ENCODE results near the gene NHERF1. TPM values are rescaled to one million over a fixed set of nuclear protein-coding genes. Genes with fewer than 3 reads are reported as not detected.
A peak's percentile ranks its signal among the peaks of the same experiment; 100 is the strongest.

NHERF1 gene
- total and polyA plus RNA-seq, 2 of the 13 experiments (the other 11 are each of a cell fraction or from before 2014, with no cell fraction given), result 169 to 269 TPM

GRCh38 chr17:74749279-74750038 lies 1.0 kb downstream of the NHERF1 start (continued):
- TF ChIP-seq ZNF749 (CRISPR knock-in tag; IDR thresholded peaks at IDR 0.05; ENCODE audit: borderline replicate concordance) (peak; percentile 42; the same call in 1 of the 2 replicates), GFI1 (CRISPR knock-in tag; IDR thresholded peaks at IDR 0.05; ENCODE audit: borderline replicate concordance) (no peak), ZNF17 (CRISPR knock-in tag; IDR thresholded peaks at IDR 0.05) (no peak), ZNF234 (CRISPR knock-in tag; conservative IDR thresholded peaks at IDR 0.05) (no peak), PCBP2 (optimal IDR thresholded peaks at IDR 0.05; ENCODE audit: low read depth, low read length, poor library complexity, severe bottlenecking) (no peak), ZNF263 (CRISPR knock-in tag; IDR thresholded peaks at IDR 0.05) (peak; percentile 28; the same call in 1 of the 2 replicates), KMT2B (CRISPR knock-in tag; IDR thresholded peaks at IDR 0.05) (no peak), PAF1 (CRISPR knock-in tag; IDR thresholded peaks at IDR 0.05) (peak; percentile 33; the same call in 1 of the 2 replicates), FOSL2 (CRISPR knock-in tag; IDR thresholded peaks at IDR 0.05) (peak; percentile 5; the same call in 1 of the 2 replicates), ZBTB38 (CRISPR knock-in tag; IDR thresholded peaks at IDR 0.05) (no peak), CC2D1A (CRISPR knock-in tag; IDR thresholded peaks at IDR 0.05) (0 out of 2 replicates have a peak, but pooled peaks have one; percentile 48), ZNF788 (CRISPR knock-in tag; IDR thresholded peaks at IDR 0.05; ENCODE audit: borderline replicate concordance) (no peak; the same call in 1 of the 2 replicates), ZNF558 (CRISPR knock-in tag; IDR thresholded peaks at IDR 0.05; ENCODE audit: borderline replicate concordance) (peak; percentile 3; the same call in 1 of the 2 replicates), ZSCAN9 (CRISPR knock-in tag; IDR thresholded peaks at IDR 0.05; ENCODE audit: borderline replicate concordance) (no peak), REPIN1 (CRISPR knock-in tag; IDR thresholded peaks at IDR 0.05; ENCODE audit: borderline replicate concordance, low read depth) (peak; percentile 16; the same call in 1 of the 2 replicates), ZNF598 (CRISPR knock-in tag; IDR thresholded peaks at IDR 0.05; ENCODE audit: borderline replicate concordance) (no peak), ZNF251 (CRISPR knock-in tag; IDR thresholded peaks at IDR 0.05) (0 out of 2 replicates have a peak, but pooled peaks have one; percentile 18), ZNF879 (CRISPR knock-in tag; IDR thresholded peaks at IDR 0.05) (0 out of 2 replicates have a peak, but pooled peaks have one; percentile 12), ZNF619 (CRISPR knock-in tag; IDR thresholded peaks at IDR 0.05) (peak; percentile 4; the same call in 1 of the 2 replicates), BRD4 (CRISPR knock-in tag; IDR thresholded peaks at IDR 0.05) (no peak), SRSF1 (optimal IDR thresholded peaks at IDR 0.05; ENCODE audit: low read depth, low read length) (no peak), HNF4G (IDR thresholded peaks at IDR 0.05; ENCODE audit: borderline replicate concordance, low read depth, low read length) (no peak), HNF4G (CRISPR knock-in tag; IDR thresholded peaks at IDR 0.05; ENCODE audit: borderline replicate concordance, low read depth) (no peak), ZNF776 (CRISPR knock-in tag; IDR thresholded peaks at IDR 0.05) (0 out of 2 replicates have a peak, but pooled peaks have one; percentile 9), TGIF2 (CRISPR knock-in tag; IDR thresholded peaks at IDR 0.05) (peak; percentile 21; the same call in 1 of the 2 replicates), ZNF780A (CRISPR knock-in tag; IDR thresholded peaks at IDR 0.05) (0 out of 2 replicates have a peak, but pooled peaks have one; percentile 62), KDM5A (IDR thresholded peaks at IDR 0.05; ENCODE audit: borderline replicate concordance, low read length) (peak; percentile 46), SP2 (CRISPR knock-in tag; IDR thresholded peaks at IDR 0.05) (0 out of 2 replicates have a peak, but pooled peaks have one; percentile 10), ZBTB26 (CRISPR knock-in tag; IDR thresholded peaks at IDR 0.05; ENCODE audit: borderline replicate concordance) (no peak), PHF21A (CRISPR knock-in tag; IDR thresholded peaks at IDR 0.05) (no peak)
- TF ChIP-seq, protein P1, sequence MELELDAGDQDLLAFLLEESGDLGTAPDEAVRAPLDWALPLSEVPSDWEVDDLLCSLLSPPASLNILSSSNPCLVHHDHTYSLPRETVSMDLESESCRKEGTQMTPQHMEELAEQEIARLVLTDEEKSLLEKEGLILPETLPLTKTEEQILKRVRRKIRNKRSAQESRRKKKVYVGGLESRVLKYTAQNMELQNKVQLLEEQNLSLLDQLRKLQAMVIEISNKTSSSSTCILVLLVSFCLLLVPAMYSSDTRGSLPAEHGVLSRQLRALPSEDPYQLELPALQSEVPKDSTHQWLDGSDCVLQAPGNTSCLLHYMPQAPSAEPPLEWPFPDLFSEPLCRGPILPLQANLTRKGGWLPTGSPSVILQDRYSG (CRISPR knock-in tag; IDR thresholded peaks at IDR 0.05), result no peak
